ENCODE data around the gene NRXN3.
A peak's percentile ranks its signal among the peaks of the same experiment; 100 is the strongest.

NRXN3 gene

DNA sequence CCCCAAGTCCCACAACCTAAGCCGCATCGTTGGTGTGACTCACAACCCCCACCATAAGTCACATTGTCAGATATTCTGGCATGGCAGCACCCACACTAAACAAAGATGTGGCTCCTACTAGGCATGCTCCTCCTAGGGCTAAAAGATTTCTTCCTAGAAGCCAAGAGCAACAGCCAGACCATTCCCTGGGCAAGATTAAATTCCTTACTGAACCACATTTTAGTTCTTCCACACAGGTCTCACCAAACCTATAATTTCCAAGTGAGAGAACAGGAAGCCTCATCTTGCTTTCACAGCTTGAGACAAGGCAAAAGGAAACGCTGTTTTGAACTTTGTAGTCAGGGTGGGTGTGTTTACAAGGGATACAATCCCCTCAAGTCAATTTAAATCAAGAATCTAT is 1408.3 kb downstream of the NRXN3 start:
- no peak for DNase-seq (ENCODE audit: low read depth in 1 of 2, low spot score in 1 of 2)
- TF ChIP-seq JUND (IDR thresholded peaks at IDR 0.05; ENCODE audit: low read depth), result no peak
- in situ Hi-C loops (cut with HindIII; ENCODE audit: low pct_unique_long_range_greater_than_20kb, low sequenced_read_pairs), result no loop called here

GRCh38 chr14:79580414-79580813 is 1410.2 kb downstream of the NRXN3 start:
- no peak for DNase-seq (ENCODE audit: low read depth in 1 of 2, low spot score in 1 of 2)
- in situ Hi-C loops (cut with HindIII; ENCODE audit: low pct_unique_long_range_greater_than_20kb, low sequenced_read_pairs), result no loop called here
- TF ChIP-seq JUND (IDR thresholded peaks at IDR 0.05; ENCODE audit: low read depth), result no peak

GRCh38 chr14:79580906-79581305 is 1410.7 kb downstream of the NRXN3 start:
- in situ Hi-C loops (cut with HindIII; ENCODE audit: low pct_unique_long_range_greater_than_20kb, low sequenced_read_pairs), result no loop called here
- TF ChIP-seq JUND (IDR thresholded peaks at IDR 0.05; ENCODE audit: low read depth), result no peak
- no peak for DNase-seq (ENCODE audit: low read depth in 1 of 2, low spot score in 1 of 2)

DNA sequence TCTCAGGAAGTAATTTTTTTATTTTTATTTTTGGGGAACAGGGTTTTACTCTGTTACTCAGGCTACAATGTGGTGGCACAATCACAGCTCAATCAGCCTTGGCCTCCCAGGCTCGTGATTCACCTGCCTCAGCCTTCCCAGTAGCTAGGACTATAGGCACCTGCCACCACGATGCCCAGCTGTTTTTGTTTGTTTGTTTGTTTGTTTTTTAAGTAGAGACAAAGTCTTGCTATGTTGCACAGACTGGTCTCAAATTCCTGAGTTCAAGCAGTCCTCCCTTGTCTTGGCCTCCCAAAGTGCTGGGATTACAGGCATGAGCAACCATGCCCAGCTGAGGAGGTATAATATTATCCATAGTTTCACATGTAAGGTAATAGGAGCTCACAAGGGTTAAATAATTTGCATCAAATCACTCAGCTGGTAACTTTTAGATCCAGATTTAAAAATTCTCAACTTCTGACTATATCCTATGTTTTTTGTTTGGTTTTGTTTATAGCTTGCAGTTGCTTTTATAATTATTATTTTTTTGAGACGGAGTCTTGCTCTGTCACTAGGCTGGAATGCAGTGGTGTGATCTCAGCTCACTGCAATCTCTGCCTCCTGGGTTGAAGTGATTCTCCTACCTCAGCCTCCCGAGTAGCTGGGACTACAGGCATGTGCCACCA is 1411.9 kb downstream of the NRXN3 start:
- TF ChIP-seq JUND (IDR thresholded peaks at IDR 0.05; ENCODE audit: low read depth), result no peak
- in situ Hi-C loops (cut with HindIII; ENCODE audit: low pct_unique_long_range_greater_than_20kb, low sequenced_read_pairs), result no loop called here
- no peak for DNase-seq (ENCODE audit: low read depth in 1 of 2, low spot score in 1 of 2)

- no peak for TF ChIP-seq JUND (IDR thresholded peaks at IDR 0.05; ENCODE audit: low read depth)
- no peak for DNase-seq (ENCODE audit: low read depth in 1 of 2, low spot score in 1 of 2)
- in situ Hi-C loops (cut with HindIII; ENCODE audit: low pct_unique_long_range_greater_than_20kb, low sequenced_read_pairs), result no loop called here
Measured at GRCh38 chr14:79583738-79584408, 1413.7 kb downstream of the NRXN3 start.

DNA sequence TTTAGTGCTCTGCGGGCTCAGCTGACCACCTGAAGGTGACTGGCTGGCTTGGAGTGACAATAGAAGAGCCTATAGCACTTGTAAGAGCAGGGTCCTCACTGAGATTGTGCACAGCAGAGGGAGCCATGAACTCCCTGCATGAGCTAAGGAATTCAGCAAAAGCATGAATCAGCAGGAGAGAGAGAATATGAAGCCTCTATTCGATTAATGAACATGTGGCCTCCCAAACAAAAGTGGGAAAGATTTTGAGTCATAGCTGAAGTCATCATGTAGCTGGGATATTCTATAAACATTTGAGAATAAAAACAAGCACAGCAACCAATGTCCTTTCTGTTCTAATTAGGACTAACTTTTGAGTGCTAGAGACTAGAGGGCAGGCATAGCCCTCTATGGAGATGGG is 1414.5 kb downstream of the NRXN3 start:
- in situ Hi-C loops (cut with HindIII; ENCODE audit: low pct_unique_long_range_greater_than_20kb, low sequenced_read_pairs), result no loop called here
- DNase-seq (ENCODE audit: low read depth in 1 of 2, low spot score in 1 of 2), result no peak
- no peak for TF ChIP-seq JUND (IDR thresholded peaks at IDR 0.05; ENCODE audit: low read depth)

- no peak for DNase-seq (ENCODE audit: low read depth in 1 of 2, low spot score in 1 of 2)
- in situ Hi-C loops (cut with HindIII; ENCODE audit: low pct_unique_long_range_greater_than_20kb, low sequenced_read_pairs), result no loop called here
- TF ChIP-seq JUND (IDR thresholded peaks at IDR 0.05; ENCODE audit: low read depth), result no peak
Measured at GRCh38 chr14:79585845-79586244, 1415.7 kb downstream of the NRXN3 start.

DNA sequence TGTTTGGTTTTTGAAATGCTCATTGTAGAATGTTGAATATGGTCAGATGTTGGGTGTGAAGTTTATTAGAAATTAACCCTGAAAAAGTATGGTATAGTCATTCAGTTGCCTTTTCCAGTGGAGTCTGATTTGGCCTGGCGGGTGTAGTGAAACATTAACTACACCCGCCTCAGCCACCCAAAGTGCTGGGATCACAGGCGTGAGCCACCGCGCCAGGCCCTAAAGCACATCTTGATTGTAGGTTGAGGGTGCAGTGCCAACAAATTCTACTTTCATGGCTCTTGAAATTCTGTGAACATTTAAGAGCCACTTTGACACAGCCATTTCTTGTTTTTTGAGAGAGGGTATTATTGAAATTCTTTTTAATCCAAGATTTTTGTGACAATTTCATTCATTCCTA is 1416.2 kb downstream of the NRXN3 start:
- in situ Hi-C loops (cut with HindIII; ENCODE audit: low pct_unique_long_range_greater_than_20kb, low sequenced_read_pairs), result no loop called here
- no peak for TF ChIP-seq JUND (IDR thresholded peaks at IDR 0.05; ENCODE audit: low read depth)
- DNase-seq (ENCODE audit: low read depth in 1 of 2, low spot score in 1 of 2), result no peak

DNA sequence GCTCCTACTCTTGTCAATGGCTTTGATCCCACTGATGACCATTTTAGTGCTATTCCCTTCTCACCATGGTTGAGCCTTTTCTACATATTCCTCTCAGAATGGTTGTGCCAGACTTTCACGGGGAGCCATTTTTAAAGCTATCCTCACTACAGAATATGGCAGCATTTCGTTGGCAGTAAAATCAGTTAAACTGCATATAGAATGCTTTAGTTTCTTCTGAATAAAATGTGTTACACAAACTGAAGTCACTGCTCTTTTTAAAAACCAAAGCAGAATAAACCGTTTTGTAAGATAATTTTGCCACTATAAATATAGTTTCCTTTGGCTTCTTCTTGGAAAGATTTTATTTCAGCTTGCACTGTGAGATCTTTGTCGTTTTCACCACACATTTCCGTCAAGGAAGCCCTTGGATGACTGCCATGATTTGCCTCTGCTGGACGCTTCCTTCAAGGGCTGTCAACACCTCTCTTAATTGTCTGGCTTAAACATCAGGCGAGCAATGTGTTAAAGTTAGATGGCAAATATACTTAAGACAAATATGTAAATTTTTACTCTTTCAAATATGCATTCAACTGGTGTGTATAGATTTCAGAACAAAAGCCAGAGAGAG is 1416.9 kb downstream of the NRXN3 start:
- DNase-seq (ENCODE audit: low read depth in 1 of 2, low spot score in 1 of 2), result peak in 1 of 2 experiments; percentile 33
- TF ChIP-seq JUND (IDR thresholded peaks at IDR 0.05; ENCODE audit: low read depth), result no peak
- in situ Hi-C loops (cut with HindIII; ENCODE audit: low pct_unique_long_range_greater_than_20kb, low sequenced_read_pairs), result no loop called here

- no peak for DNase-seq (ENCODE audit: low read depth in 1 of 2, low spot score in 1 of 2)
- no peak for TF ChIP-seq JUND (IDR thresholded peaks at IDR 0.05; ENCODE audit: low read depth)
- in situ Hi-C loops (cut with HindIII; ENCODE audit: low pct_unique_long_range_greater_than_20kb, low sequenced_read_pairs), result no loop called here
Measured at GRCh38 chr14:79587875-79588274, 1417.7 kb downstream of the NRXN3 start.

DNA sequence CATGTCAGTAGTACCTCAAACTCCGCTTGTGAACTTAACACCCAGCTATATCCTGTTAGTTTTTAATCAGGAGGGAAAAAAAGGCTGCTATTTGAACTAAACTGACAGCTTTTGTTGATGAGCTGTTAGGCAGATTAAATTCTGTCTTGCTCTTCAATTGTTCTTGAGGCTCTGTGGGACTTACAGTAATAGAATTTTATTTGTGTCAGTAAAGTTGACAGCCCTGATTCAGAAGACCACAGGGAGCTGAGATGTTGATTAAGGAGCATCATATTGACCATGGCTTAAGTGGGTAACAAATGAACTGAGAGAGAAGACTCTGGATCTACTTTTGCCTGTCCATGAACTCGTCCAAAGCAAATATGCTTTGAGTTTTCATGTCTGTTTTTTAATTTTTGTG is 1418.2 kb downstream of the NRXN3 start:
- no peak for DNase-seq (ENCODE audit: low read depth in 1 of 2, low spot score in 1 of 2)
- no peak for TF ChIP-seq JUND (IDR thresholded peaks at IDR 0.05; ENCODE audit: low read depth)
- in situ Hi-C loops (cut with HindIII; ENCODE audit: low pct_unique_long_range_greater_than_20kb, low sequenced_read_pairs), result no loop called here

GRCh38 chr14:79596551-79596950 is 1426.4 kb downstream of the NRXN3 start:
- in situ Hi-C loops (cut with HindIII; ENCODE audit: low pct_unique_long_range_greater_than_20kb, low sequenced_read_pairs), result no loop called here
- no peak for TF ChIP-seq JUND (IDR thresholded peaks at IDR 0.05; ENCODE audit: low read depth)
- DNase-seq (ENCODE audit: low read depth in 1 of 2, low spot score in 1 of 2), result no peak

DNA sequence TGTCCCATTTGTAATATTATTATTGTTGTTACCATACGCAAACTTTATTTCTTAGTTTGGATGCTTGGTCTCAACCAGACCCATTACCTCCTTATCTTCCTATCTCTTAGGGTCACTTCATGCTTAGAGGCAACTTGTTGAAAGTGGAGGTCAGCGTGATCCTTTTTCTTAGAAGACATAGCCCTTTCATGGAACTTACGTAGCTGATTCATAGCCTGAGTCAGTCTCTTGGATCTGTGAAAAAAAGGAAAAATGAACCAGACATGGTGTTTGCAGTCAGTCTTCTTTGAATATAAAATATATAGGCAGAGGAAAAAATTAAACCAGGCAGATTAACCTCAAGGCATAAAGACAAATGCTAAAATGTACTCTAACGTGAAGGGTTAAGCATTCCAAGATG is 1427.4 kb downstream of the NRXN3 start:
- no peak for DNase-seq (ENCODE audit: low read depth in 1 of 2, low spot score in 1 of 2)
- in situ Hi-C loops (cut with HindIII; ENCODE audit: low pct_unique_long_range_greater_than_20kb, low sequenced_read_pairs), result no loop called here
- TF ChIP-seq JUND (IDR thresholded peaks at IDR 0.05; ENCODE audit: low read depth), result no peak

Measured in T47D (cell line).